Nucleus accumbens (tissue), 56 donors: Measurements from ENCODE around the gene TNIK.
"Not testable (repeated sequence)": the region's sequence is repeated elsewhere in the genome, so short reads cannot be mapped to it uniquely, and the experiment has no call there.

Experiments
- DNase-seq, 56 donors: peaks; one replicate each; lab custom pipeline; 2025; lab: John Stamatoyannopoulos, UW

The TNIK gene

GRCh38 chr3:171122861-171123260, 337.3 kb downstream of the TNIK start:
- DNase-seq = no peak

DNA sequence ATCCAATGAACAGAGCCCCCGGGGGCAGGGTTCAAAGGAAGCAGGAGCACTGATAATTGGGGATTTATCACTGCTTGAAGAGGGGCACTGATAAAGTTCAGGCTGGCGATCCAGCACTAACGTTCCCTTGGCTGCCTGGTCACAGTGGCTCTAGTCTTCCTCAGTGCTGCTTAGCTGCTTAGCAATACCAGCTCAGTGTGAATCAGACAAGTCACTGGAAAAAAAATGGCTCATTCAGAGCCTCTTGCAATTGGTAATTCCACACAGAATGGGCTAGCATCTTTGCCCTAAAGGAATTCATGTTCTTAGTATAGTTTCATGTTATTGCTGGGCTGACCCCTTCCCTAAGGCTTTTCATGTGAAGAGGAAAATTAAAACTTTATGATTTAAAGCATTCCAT, 338.0 kb downstream of the TNIK start:
- DNase-seq = peak in 2 of 56 donors; percentile 20 to 33

DNA sequence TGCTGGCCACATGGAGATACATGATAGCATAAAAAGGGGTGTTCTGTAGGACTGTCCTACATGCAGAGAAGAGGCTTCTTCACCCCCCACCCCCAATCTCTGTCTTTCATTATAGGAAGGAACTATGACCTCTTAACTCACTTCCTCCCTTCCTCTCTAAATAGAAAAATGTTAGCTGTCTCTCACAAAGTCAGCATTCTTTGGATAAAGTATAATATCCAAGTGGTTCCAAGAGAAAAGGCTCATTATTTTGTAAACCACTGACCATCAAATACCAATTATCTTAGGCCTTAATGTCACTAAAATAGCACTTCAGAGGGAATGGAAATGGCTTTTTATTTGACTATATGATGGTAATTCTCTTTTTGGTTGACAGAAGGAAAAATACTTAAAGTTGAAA, 338.4 kb downstream of the TNIK start:
- DNase-seq = no peak

- not testable (repeated sequence) for DNase-seq
Observed at GRCh38 chr3:171119402-171119801, 340.8 kb downstream of the TNIK start.

DNA sequence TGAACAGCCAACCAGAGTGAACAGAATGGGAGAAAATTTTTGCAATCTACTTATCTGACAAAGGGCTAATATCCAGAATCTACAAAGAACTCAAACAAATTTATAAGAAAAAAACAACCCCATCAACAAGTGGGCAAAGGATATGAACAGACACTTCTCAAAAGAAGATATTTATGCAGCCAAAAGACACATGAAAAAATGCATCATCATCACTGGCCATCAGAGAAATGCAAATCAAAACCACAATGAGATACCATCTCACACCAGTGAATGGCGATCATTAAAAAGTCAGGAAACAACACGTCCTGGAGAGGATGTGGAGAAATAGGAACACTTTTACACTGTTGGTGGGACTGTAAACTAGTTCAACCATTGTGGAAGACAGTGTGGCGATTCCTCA, 341.2 kb downstream of the TNIK start:
- not testable (repeated sequence) for DNase-seq

DNA sequence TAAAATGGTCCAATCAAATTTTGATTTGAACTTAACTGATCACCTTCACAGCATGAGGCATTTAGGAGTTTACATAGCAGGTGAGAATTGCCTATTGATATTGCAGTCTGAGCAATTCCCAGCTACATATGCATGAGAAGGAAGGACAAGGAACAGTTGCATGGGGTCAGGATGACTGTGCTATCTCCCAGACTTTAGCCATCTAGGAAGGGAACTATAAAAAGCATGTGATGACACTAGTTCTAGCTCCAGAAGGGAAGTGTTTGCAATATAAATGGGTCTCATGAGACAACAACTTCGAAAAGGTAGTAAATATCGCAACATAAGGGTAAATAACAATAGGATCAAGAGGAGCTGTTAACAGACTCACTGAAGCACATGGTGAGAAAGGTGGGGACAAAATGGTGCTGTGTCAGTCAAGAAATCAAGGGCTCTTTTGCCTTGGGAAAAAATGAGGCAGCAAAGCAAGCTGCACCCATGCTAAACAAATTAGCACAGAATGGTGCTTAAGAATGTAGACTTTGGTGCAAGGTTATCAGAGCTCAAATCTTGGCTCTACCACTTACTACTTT, 343.3 kb downstream of the TNIK start:
- no peak for DNase-seq

DNA sequence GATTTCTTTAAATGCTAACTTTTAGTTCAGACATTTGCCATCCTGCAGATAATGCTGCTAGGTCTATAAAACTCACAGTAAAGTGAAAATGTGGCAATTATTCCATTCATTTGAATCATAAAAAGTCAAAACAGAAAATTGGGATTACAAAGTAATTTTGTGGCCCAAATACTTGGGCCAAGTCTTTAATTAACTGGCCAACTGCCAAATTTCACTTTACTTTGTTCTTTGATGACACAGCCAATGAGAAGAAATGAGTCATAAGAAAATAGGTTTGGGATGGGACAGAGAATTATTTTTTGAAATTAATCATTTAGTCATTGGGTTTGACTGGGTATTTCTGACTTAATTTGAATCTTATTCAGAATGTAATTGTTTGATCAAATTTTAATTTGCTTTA, 343.8 kb downstream of the TNIK start:
- no peak for DNase-seq

DNA sequence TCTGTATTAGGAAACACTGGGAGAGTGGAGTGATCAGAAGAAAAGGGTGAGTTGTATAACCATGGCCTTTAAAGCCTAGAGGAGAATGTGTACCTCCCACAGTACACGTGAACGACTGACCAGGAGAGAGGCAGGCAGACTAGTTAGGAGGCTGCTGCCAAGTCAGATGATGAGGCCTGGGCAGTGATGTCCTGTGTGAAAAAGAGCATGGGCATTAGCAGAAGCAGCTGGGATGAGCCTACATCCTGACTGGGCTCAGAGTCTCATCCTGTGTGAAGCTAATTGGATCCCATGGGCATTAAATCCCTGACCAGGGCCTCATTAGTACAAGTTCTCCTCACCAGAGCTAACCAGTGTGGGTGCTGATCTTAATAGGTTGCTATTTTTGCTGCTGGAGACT, 344.5 kb downstream of the TNIK start:
- peak in 5 of 56 donors; percentile 2 to 39 (median 9) for DNase-seq

GRCh38 chr3:171113716-171114115, 346.5 kb downstream of the TNIK start:
- no peak for DNase-seq

GRCh38 chr3:171110715-171111114, 349.5 kb downstream of the TNIK start:
- no peak for DNase-seq

DNA sequence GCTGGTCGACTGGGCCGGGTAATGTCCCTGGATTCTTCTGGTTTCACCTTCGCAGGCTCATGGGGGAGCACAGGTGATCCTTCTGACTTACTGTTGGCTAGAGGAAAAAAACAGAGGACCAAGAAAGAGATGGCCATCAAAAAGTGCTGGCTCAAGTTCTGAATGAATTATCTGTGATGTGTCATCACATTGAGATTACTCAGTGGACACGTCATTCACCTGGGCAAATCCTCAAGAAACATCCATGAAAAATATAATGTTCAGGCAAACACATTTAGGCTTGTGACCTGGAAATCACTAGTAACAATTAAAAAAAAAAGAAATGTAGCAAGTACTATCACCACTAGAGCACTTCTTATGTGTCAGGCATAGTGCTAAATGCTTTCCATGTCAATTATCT, 352.1 kb downstream of the TNIK start:
- DNase-seq = no peak

DNA sequence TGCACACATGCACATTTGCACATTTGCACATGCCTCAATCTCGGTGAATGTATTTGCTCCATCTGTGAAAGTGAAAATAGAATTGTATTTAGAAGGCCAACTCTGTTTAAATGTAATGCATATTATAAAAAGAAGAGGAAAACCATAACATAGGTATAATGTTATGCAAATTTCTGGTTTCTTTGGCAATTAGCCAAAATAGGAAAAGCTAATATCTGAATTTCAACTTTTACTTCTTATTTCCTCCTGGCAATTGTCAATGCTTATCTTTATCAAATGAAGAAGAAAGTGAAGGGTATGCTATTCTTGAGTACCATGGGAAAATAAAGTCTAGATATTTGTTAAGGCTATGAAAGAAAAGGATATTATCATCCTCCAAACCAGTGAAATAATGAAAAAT, 357.0 kb downstream of the TNIK start:
- DNase-seq = no peak

- DNase-seq = no peak
Observed at GRCh38 chr3:171101982-171102641, 358.1 kb downstream of the TNIK start.

GRCh38 chr3:171099911-171100310, 360.3 kb downstream of the TNIK start:
- DNase-seq = no peak

GRCh38 chr3:171095063-171095462, 365.1 kb downstream of the TNIK start:
- no peak for DNase-seq

GRCh38 chr3:171094411-171094810, 365.8 kb downstream of the TNIK start:
- DNase-seq = no peak

- no peak for DNase-seq
Observed at GRCh38 chr3:171093462-171093861, 366.7 kb downstream of the TNIK start.

GRCh38 chr3:171092467-171092911, 367.7 kb downstream of the TNIK start:
- DNase-seq = no peak

- DNase-seq = no peak
Observed at GRCh38 chr3:171090321-171090720, 369.9 kb downstream of the TNIK start.

- DNase-seq = peak in 1 of 56 donors; percentile 11
Observed at GRCh38 chr3:171088964-171089754, 371.0 kb downstream of the TNIK start.

GRCh38 chr3:171088496-171088895, 371.7 kb downstream of the TNIK start:
- no peak for DNase-seq

- no peak for DNase-seq
Observed at GRCh38 chr3:171086914-171087313, 373.3 kb downstream of the TNIK start.
